HG03196 (cell line): ENCODE data around the gene TMEM190.

ENCODE experiments used
- ATAC-seq: cut with Tn5 transposase; IDR thresholded peaks from one replicate; pipeline ENCODE4 v1.9.1; 2021; ENCODE audit not compliant: unreplicated experiment

TMEM190 gene

DNA sequence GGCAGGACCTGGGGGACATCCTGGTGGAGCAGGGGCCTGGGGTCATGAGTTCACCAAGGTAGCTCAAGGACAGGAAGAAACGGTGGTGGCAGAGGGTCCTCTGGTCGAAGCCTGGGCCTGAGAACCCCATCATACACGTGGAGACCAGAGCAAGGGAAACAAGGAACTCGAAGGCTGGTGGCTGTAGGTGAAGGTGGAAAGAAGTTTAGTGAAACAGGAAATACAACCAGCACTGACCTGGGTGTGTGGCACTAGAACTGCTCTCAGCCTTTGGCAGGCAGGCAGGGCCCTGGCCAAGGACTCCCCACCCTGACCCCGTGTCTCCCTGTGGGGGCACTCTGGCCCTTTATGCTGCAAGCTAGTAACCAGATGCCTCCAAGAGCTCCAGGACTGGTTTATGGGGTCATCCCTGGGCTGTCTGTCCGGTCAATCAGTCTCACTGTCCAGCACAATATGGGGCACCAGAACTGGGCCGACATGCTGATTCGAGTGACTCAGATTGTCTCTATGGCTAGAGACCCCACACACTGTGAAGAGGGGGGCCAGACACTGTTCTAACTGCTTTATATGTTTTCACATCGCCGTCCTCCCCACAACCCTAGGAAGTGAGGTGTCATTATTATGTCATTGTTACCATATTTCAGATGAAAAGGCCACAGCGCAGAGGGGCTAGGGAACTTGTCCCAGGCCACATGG lies 25.9 kb upstream of the TMEM190 start:
- ATAC-seq, result no peak

DNA sequence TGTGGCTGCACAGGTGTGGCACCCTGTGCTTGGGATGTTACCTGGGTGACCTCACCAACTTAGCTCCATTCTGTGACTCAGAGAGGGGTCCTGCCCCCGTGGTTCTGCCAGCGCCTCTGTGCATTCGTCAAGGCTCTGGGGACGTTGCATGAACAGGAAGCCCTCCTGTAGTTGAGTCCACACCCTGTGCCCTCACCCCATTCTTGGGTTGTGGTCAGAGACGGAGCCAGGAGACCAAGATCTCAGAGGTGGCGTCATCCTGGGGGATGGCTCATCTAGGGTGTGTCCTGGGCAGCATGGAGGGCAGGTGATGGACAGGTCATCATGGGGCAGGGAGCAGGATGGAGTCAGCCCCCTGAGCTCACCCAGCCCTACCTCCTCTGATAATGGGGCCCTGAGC lies 24.6 kb upstream of the TMEM190 start:
- ATAC-seq, result no peak

DNA sequence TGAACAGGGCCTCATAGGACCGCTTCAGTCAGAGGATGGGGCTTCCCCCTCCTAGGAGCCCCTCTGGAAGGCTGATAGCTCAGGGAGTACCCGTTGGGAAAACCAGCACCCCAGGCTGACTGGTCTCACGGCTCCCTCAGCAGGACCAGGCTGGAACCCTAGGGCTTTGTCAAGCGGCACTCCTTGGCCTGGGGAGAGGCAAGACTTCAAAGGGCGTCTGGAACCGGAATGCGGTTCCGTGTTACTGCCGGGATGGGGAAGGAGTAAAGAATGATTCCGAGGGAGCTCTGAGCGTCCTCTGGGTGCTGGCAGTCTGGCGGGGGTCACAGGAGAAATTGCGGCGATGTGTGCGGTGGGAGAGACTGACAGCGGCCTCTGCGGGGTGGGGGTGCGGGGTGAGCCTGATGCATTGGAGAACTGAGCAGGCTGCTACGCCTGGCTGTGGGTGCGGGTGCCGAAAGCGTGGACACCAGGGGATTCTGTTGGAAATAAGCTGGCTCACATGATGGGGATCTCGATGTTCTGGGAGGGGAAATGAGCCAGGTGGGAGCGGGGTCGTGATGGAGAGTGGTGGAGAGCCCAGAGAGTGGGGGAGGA lies 24.0 kb upstream of the TMEM190 start:
- ATAC-seq, result no peak

DNA sequence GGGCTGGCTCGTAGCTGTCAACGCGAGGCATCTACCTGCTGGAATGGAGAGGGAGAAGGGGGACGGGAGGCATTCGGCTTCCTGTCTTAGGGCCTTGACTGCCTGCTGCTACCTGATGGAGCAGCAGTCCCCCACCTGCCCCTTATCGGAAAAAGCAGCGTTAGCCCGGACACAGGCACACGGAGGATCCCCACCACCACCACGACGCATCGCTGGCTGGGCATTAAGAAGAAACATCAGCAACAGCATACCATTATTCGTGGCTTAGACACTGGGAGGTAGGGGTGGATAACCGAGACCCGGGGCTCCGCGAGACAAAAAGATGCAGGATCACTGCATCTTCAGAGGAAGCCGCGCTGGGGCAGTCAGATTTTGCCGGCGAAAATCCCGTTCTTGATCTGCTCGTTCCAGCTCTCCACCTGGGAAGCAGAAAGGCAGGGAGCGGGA lies 23.2 kb upstream of the TMEM190 start:
- ATAC-seq, result no peak

DNA sequence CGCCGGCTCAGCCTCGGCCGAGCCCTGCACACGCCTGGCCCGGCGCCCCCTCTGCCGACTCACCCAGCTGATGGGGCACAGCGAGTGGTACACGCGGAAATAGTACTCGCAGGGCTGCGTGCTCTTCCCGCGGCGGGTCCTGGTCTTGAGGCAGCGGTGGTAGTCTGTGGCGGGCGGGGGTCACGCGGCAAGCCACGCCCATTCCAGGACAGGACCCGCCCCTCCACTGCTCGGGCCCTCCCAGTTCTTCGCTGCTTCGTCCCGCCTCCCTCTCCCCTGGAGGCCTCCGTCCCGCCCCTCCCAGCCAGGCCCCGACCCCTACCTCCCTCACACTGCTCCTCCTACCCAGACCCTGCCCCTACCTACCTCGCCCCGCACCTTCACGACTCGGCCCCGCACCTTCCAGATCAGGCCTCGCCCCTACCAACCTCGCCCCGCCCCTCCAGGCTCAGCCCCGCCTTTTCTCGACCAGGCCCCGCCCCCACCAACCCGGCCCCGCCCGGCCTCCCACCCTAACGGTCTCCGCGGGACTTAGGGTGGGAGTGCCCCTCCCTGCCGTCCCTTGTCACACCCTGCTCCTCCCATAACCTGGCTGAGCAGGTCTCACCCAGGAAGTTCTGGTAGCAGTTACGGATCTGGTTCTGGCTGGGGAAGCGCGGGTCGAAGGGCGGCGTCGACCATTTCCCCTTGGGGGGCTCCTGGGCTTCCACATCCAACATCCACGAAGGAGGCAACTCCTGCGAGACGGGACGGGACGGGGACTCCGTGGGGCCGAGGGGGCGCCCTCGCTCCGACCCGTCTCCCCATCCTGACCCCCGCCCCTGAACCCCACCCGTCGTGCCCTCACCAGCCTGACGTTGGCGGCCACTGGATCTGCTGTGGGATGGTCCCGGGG lies 22.6 kb upstream of the TMEM190 start:
- no peak for ATAC-seq

DNA sequence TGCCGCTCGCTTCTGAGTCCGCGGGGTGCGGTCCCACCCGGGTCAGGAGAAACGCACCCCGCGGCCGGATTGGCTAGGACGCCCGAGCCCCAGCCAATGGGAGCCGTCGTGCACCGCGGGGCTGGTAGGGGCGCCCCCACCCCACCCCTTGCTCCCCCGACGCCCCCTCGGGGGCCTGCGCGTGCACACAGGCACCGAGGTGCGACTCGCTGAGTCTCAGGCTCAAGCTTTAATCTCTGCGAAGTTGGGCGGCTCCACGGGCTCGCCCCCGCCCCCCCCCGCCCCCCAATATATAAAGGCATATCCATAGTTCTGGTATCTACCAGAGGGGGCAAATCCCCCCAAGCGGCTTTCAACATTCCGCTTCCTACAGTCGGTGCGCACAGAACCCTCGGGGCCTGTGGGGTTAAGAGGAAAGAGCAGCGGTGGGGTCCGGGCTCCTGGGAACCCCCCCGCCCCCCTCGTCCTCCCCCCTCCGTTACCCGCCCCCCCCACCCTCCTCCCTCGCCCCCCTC lies 21.9 kb upstream of the TMEM190 start, which contains the start of gene COX6B2:
Gene COX6B2, minus strand, starts transcription at position 22 of the 515 bp plus-strand sequence. CDS start 198 bp downstream, outside the sequence.
- ATAC-seq, result no peak

DNA sequence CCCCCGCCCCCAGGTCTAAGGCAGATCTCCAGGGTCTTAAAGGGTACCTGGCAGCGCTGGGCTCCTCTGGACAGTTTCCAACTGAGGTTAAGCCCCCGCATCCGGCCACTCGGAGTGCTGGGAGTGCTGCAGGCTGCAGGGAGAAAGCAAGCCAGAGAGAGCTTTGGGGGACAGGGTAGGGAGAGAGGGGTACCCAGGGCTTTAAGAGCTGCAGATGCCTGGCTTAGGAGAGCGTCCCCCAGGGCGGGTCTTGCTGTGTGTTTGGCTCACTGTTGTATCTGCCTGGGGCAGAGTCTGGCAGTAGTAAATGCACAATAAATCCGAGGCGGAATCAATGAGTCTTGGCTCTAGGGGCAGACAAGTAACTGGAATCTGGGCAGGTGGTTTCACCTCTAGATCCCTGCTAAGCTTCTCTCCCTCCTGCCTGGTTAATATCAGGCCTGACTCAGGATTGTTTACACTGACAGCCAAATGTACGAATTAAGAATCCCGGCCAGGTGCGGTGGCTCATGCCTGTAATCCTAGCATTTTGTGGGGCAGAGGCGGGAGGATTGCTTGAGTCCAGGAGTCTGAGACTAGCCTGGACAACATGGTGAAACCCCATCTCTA lies 21.3 kb upstream of the TMEM190 start:
- no peak for ATAC-seq

DNA sequence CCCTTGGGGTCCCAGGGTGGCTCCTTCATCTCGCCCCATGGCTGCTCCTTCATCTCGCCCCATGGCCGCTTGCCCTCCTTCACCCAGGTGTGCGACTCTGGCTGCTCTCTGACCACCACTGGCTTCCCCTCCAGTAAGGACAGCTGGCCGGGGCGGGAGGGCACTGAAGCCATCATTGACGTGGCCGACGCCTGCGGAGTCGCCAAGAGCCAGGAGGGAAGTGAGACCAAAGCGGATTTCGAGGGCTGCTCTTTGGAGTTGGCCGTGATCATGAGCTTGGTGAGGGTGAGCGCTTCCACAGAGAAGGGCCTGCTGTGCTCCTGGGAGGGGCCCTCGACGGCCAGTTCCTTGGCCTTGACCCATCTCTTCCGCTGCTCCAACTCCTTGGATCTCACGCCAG lies 18.1 kb upstream of the TMEM190 start:
- ATAC-seq, result no peak

DNA sequence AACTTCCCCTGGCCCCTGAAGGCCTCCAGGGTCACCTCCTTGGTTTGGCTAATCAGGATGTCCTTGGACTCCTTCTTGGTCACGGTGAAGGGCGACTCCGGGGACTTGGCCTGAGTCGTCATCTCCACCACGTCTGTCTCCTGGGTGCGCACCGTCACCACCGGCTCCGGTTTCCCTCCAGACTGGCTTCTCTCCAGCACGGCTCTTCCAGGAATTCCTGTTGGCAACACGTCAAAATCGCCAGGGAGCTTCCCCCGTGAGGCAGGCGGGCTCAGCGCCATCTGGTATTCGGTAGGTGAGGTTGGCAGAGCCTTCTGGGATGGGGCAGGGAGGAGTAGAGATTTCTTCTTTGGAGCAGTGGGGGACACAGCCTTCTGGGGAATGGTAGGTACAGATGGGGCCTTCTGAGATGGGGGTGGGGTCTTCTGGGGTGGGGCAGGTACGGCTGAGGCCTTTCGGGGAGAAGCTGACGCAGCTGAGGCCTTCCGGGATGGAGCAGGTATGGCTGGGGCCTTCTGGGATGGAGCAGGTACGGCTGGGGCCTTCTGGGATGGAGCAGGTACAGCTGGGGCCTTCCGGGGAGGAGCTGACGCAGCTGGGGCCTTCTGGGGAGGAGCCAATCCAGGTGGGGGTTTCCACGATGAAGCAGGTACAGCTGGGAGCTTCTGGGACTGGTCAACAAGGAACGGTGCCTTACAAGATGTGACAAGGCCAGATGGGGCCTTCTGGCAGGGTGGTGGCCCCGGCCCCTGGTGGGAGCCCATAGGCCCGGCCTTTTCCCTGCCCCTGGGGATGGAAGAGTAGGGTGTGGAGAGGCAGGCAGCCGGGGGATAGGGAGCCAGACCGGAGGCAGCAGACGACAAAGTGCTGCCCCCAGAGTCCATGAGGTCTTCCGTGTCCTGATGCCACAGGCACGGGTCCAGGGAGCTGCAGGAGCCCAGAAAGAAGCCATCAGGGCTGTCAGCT lies 17.4 kb upstream of the TMEM190 start:
- no peak for ATAC-seq

DNA sequence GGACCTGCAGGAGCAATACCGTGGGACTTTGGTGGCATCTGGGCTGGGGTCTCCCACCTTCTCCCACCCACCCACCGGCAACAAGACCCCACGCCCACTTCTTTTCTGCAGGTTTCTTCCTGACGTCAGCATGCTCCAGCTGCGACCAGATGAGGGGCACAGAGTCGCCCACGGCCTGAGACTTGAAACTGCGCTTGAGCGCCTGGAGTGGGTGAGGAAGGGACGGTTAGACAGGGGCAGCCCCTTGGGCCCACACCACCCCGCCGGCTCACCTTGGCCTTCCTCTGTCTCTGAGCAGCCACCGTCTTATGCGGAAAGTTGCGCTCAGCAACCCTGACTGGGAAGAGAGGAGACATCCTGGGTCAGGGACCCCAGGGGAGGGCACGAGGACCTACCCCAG lies 15.7 kb upstream of the TMEM190 start:
- ATAC-seq, result no peak

DNA sequence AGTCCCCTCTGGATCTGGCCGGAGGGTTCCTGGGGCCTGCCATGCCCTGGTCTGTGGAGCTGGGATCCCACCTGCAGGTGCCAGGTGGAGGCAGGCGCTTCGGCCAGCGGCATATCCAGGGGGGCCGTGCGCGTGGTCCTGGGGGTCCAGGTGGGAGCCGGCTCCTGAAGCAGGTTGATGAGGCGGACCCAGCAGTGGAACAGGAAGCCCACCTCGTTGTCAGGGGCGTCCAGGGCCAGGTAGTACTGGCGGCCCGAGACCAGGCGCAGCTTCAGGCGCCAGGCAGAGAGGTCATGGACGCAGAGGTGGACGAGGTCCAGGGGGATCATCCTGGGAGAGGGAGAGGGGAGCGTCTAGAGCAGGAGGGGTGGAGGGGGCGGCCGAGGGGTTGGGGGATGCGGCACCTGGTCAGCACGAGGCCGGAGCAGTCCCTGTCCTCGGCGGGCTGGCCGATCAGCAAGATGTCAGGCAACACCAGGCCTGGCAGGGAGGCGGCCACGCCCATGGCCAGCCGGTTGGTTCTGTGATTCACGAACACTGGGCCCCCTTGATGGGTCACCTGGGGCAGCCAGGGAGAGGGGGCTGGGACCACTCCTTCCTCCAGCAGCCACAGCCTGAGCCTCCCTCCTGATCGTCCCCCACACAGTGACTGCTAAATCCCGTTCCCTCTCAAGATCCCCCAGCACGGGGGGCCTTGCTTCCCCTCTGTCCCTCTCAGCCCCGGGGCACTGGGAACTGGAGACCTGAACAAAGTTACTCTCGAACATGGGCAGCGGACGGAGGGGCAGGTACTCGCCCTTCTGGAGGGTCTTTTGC lies 14.2 kb upstream of the TMEM190 start:
- ATAC-seq, result no peak

DNA sequence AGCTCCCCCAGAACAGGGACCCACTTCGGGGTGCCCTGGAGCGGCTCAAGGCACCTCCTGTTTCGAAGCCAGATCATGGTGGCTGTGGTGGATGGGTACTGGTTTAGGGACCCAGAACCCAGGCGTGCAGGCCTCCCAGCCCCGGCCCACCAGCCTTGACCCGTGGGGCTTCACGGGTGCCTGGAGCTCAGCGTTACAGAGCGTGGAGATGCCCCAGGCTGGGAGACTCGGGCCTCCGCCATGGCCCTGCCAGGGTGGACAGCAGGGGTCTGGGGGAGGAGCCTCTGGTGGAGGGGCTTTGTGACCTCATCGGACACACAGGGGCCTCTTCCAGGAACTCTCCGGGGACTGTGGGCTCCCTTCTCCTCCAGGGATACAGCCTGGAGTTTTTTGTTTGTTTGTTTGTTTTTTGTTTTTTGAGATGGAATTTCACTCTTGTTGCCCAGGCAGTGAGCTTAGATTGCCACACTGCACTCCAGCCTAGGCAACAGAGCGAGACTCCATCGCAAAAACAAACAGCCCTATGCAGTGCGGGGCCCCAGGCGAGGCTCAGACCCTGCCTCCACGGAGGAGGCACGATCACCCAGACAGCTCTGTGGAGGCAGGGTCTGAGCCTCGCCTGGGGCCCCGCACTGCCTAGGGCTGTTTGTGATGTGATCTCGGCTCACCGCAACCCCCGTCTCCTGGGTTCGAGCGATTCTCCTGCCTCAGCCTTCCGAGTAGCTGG lies 13.5 kb upstream of the TMEM190 start, which contains the start of gene GARIN5B:
Gene GARIN5B, minus strand, starts transcription at position 271 of the 727 bp plus-strand sequence. Its CDS starts 194 bp downstream, at position 77.
- ATAC-seq, result no peak

DNA sequence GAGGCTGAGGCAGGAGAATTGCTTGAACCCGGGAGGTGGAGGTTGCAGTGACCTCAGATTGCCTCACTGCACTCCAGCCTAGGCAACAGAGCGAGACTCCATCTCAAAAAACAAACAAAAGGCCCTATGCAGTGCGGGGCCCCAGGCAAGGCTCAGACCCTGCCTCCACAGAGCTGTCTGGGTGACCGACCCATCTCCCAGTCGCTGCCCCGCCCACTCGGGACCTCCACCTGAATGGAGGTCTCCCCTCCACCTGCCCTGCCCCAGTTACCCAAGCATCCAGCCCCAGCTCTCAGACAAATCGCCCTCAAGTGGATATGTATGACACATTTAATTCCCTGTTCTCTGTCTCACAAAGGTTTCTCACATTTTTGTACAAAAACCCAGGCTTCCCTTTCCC lies 11.4 kb upstream of the TMEM190 start:
- no peak for ATAC-seq

DNA sequence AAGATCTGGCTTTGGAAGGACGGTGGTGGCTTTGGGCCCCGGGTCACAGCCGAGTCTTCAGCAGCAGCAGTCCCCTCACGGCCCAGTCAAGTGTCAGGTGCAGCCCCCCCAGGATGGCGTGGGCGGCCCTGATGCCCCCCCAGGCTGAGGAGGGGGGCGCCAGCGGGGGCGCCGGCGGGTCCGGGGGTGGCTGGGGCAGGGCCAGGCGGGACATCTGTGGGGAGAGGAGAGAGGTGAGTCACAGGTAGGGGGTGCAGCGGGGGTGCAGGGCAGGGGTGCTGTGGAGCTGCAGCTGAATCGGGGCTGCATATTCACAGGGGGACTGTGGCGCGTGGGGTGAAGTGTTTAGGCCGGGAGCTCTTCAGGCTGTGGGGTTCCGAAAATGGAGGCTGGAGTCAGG lies 10.7 kb upstream of the TMEM190 start:
- no peak for ATAC-seq

DNA sequence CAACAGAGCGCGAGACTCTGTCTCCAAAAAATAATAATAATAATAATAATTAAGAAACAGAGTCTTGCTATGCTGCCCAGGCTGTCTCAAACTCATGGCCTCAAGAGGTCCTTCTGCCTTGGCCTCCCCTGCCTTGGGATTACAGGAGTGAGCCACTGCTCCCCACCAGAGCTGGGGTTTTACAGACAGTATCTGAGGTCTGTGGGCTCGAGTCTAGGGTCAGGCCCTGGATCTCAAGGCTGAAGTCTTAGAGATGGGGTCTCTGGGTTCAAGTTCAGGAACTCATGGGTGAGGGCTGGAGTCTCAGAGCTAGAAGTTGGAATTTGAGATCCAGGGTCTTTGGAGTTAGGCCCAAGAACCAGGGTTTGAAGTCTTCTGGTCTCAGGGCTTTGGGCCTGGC lies 9.8 kb upstream of the TMEM190 start:
- no peak for ATAC-seq

DNA sequence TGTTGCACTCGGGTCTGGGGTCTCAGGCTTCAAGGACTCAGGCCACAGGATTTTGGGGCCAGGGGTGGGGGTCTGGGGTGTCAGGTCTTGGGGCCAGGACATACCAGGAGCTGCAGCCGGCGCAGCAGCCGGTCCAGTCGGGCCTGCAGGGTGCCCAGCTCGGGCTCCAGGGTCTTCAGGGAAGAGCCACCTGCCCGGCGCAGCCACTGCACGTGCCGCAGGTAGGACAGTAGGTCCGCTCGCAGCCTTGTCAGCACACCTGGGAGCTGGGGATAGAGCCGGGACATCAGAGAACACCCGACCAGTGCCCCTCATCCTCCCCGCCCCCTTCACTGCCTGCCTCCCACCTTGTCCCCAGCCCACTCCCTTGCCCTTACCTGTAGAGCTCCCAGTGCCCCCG lies 8.5 kb upstream of the TMEM190 start:
- ATAC-seq, result no peak

DNA sequence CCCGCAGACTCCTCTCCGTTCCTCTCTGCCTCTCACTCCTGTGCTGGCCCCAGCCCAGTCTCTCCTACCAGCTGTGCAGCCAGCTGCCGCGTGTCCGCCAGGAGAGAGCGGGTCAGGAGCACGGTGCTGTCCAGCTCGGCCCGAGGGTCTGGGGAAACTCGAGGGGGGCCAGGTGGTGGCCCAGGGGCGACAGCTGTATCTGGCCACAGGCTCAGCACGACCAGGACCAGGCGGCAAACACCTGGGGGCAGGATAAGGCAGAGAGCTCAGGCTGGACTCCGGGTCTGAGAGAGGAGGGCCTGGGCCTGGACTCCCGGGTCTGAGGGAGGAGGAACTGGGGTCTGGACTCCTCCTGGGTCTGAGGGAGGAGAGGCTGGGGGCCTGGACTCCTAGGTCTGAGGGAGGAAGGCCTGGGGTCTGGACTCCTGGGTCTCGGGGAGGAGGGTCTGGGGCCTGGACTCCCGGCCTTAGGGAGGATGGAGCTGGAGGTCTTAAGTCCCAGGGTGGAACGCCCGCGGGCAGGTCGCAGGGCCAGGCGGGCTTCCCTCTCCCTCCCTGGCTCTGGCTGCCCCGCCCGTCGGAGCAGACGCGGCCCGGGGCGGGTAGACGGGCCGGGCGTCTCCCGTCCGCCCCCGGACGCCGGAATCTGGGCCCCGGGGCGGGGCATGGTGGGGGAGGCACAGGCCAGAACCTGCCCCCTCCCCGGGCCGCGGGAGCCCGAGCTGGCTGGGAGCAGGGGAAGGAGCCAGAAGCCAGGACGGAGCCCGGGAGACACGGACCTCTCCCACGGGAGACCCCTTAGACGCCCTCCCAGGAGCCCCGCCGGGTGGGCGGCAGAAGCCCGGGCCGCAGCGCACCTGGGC lies 7.7 kb upstream of the TMEM190 start:
- ATAC-seq, result no peak
